ENCODE data around the gene HEYL. TPM values are rescaled to one million over a fixed set of nuclear protein-coding genes. Genes with fewer than 3 reads are reported as not detected.

HEYL gene
- 10 to 100 TPM in 1 of 4 donors, 1 to 10 TPM in 3; 1.6 to 14.7 (median 4.0) TPM for total RNA-seq
- 1 to 10 TPM in 2 of 3 donors, under 1 TPM in 1; 0.92 to 2.5 (median 1.2) TPM for polyA plus RNA-seq

DNA sequence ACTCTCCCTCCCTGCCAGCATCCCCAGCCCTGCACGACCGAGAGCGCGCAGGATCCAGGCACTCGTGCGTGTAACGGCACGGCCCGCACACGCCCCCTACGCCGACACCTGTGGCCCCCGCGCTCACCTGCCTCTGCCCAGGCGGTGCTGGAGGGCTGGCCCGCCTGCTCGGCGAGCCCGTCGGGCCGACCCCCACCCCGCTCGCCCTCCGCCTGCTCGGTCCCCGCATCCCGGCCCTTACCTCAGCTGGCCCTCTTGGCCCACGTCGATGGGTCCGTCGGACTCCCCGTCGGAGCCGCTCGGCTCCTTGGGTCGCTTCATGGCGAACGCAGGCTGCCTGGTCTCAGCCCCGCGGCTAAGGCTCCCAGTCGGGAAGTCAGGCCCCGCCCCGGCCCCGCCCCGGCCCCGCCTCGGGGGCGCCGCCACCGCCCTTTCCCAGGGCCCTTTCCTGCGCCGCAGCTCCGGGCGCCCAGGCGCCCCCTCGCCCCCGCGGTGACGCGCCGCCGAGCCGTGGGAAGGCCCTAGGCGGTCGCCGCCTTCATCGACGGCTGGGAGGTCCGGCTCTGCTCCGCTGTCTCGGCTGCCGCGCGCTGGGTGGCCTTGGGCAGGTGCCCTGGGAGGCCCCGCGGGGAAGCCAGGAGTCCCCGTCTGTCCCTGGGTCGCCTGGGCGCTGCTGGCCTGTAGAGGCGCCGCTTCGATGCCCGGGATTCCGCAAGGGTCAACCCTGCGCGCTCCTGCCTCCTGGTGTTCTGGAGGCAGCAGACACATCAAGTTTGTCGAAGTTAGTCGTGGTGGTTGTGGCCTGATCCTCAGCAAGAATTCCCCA lies at the start of gene HEYL:
Gene HEYL (minus strand): TSS at position 339 of the 826 bp plus-strand sequence. CDS start 18 bp downstream, at position 321.
- Histone ChIP-seq H3K27me3 (peaks cover 10 to 47% (median 17%) of the 10 kb centered on the region in 3 donors), H3K36me3 (no peaks in the 10 kb centered on the region), H3K4me3 (peak within 1 kb of the TSS; percentile 31 to 52 (median 46)), H3K4me1 (no peaks in the 10 kb centered on the region), H3K27ac (peak within 1 kb of the TSS; percentile 63 to 68 (median 68)), H3K9me3 (no peaks in the 10 kb centered on the region)
- 4 to 5% methylated on average over 88 of the region's 88 CpGs for WGBS, 2 donors
- TF ChIP-seq, protein P1, sequence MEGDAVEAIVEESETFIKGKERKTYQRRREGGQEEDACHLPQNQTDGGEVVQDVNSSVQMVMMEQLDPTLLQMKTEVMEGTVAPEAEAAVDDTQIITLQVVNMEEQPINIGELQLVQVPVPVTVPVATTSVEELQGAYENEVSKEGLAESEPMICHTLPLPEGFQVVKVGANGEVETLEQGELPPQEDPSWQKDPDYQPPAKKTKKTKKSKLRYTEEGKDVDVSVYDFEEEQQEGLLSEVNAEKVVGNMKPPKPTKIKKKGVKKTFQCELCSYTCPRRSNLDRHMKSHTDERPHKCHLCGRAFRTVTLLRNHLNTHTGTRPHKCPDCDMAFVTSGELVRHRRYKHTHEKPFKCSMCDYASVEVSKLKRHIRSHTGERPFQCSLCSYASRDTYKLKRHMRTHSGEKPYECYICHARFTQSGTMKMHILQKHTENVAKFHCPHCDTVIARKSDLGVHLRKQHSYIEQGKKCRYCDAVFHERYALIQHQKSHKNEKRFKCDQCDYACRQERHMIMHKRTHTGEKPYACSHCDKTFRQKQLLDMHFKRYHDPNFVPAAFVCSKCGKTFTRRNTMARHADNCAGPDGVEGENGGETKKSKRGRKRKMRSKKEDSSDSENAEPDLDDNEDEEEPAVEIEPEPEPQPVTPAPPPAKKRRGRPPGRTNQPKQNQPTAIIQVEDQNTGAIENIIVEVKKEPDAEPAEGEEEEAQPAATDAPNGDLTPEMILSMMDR (IDR thresholded peaks at IDR 0.05): peak in 1 of 4 experiments; percentile 21
- TF ChIP-seq POLR2AphosphoS5 (IDR thresholded peaks at IDR 0.05) (peak in 2 of 4 donors; percentile 37 to 61), POLR2A (IDR thresholded peaks at IDR 0.05) (no peak)
- intact Hi-C loops (cut with DNase I): no loop called here
- peak; percentile 82 for DNase-seq

DNA sequence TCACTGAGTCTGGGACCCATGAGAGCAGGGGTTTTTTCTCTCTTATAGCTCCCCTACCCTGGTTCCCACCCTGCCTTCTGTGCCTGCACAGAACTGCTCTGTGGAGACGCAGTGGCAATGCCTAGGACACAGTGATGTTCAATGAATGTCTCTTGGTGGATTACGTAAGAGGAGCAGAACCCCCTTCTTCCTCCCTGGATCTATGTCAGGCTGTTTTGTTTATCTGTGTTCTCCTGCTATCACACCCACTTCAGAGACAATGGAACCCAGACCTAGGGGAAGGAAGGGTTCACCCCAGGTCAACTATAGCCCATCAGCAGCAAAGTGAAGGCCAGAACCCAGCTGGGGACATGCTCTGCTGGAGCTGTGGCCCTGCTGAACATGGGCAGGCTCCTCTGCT lies 49.8 kb upstream of the HEYL start:
- Histone ChIP-seq H3K36me3 (no peaks in the 10 kb centered on the region), H3K4me1 (peaks cover 0 to 21% (median 18%) of the 10 kb centered on the region in 4 donors), H3K27ac (no peak overlapping the region), H3K27me3 (peaks cover 30 to 75% (median 55%) of the 10 kb centered on the region in 3 donors), H3K9me3 (no peaks in the 10 kb centered on the region), H3K4me3 (no peak overlapping the region)
- no peak for DNase-seq
- WGBS, 2 donors: 71 to 79% methylated on average over 2 of the region's 2 CpGs
- TF ChIP-seq POLR2A (IDR thresholded peaks at IDR 0.05) (no peak), EP300 (IDR thresholded peaks at IDR 0.05) (no peak), POLR2AphosphoS5 (IDR thresholded peaks at IDR 0.05) (no peak)
- TF ChIP-seq, protein P1 (IDR thresholded peaks at IDR 0.05): no peak
- intact Hi-C loops (cut with DNase I): no loop called here

DNA sequence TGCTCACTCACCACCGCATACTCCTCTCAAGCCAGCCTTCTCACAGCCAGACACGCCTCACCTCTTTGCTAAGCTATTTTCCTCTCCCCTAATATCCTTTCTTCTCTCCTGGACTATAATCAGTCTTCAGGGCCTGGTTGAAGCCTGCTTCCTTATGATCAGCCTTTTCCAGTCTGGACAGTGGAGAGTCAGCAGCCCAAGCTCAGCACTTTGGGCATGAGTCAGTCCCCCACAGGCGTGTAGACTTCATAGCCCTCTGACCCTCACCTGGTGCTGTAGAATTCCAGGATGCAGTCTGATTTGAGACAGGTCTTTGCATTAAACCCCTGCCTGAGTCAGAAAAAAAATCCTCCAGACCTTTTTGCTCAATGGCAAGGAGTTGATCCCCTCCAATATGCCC lies 49.3 kb upstream of the HEYL start:
- no peak for DNase-seq
- Histone ChIP-seq H3K9me3 (no peaks in the 10 kb centered on the region), H3K27ac (no peak overlapping the region), H3K27me3 (peaks cover 30 to 80% (median 60%) of the 10 kb centered on the region in 3 donors), H3K4me3 (no peak overlapping the region), H3K4me1 (peaks cover 0 to 21% (median 18%) of the 10 kb centered on the region in 4 donors), H3K36me3 (no peaks in the 10 kb centered on the region)
- intact Hi-C loops (cut with DNase I): no loop called here
- WGBS, 2 donors: 59 to 60% methylated on average over 3 of the region's 3 CpGs
- TF ChIP-seq EP300 (IDR thresholded peaks at IDR 0.05): no peak
- TF ChIP-seq, protein P1 (IDR thresholded peaks at IDR 0.05): no peak
- TF ChIP-seq POLR2A (IDR thresholded peaks at IDR 0.05): no peak
- TF ChIP-seq POLR2AphosphoS5 (IDR thresholded peaks at IDR 0.05): no peak

DNA sequence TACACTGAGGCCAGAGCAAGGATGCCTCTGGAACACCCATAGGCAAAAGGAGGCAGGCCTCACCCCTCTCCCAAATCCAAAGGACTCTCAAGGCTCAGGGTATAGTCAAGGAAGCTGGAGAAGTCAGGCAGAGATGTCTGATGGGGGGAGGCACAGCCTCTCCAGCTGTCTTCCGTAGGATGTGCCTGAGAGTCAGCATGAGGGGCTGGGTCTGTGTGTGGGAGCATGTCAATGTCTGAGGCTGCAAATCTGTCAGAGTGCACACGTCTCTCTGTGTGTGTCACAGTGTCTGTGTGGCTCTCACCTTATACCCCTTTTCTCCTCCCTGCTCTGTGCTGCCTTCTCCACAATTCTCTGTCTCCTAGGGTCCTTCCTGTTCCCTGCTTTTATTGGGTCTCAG lies 47.8 kb upstream of the HEYL start:
- H3K27me3 ChIP-seq: peaks cover 20 to 85% (median 56%) of the 10 kb centered on the region in 3 donors
- WGBS, 2 donors: 66 to 68% methylated on average over 2 of the region's 2 CpGs
- H3K9me3 ChIP-seq: no peaks in the 10 kb centered on the region

More for the DNA sequence above, 47.8 kb upstream of the HEYL start:
- H3K4me1 ChIP-seq: peaks cover 0 to 15% (median 14%) of the 10 kb centered on the region in 4 donors
- intact Hi-C loops (cut with DNase I): no loop called here
- no peak overlapping the region for H3K27ac ChIP-seq
- H3K4me3 ChIP-seq: no peak overlapping the region
- no peak for DNase-seq
- no peak for TF ChIP-seq POLR2AphosphoS5 (IDR thresholded peaks at IDR 0.05)
- TF ChIP-seq, protein P1 (IDR thresholded peaks at IDR 0.05): no peak
- TF ChIP-seq POLR2A (IDR thresholded peaks at IDR 0.05): no peak
- no peak for TF ChIP-seq EP300 (IDR thresholded peaks at IDR 0.05)
- no peaks in the 10 kb centered on the region for H3K36me3 ChIP-seq

Data from sigmoid colon (tissue), 7 donors.